Measurements from ENCODE around the gene CENPF.

Gene CENPF

DNA sequence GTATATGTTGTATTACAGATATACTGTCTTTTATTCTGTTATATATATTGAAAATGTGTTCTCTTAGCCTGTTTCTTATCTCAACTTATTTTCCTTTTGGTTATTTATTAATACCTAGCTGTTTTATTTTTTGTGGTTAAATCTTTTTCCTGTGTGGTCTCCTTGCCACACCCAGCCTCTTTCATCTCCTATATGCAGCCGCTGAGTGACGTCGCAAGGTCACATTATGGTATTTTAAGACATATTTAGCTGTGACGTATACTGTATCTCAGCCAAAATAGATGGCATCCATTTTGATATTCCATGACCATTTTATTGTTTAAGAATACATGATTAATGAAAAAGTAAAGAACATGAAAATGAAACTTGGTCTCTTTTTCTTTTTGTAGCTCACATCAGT, 29.1 kb downstream of the CENPF start:
- DNase-seq = no peak

DNA sequence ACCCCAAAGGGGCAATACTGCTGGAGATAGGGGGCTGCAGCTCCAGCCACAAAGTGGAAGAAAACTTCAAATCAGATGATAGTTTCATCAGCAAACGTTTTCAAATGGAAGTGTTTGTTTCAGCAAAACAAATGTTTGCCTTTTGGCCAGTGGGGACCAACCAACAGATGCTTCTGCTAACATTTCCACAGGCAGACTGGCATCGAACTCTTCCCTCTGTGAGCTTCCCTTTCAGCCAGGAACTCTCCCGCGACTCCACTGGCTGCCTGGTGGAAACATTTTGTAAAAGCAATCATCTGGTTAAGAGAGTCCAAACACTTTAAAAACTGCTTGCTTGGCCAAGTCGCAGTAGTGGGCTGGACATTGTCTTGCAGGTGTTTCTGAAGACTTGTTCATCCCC, 30.7 kb downstream of the CENPF start:
- DNase-seq = no peak

- DNase-seq = no peak
Measured at GRCh38 chr1:214634267-214634666, 31.3 kb downstream of the CENPF start.

DNA sequence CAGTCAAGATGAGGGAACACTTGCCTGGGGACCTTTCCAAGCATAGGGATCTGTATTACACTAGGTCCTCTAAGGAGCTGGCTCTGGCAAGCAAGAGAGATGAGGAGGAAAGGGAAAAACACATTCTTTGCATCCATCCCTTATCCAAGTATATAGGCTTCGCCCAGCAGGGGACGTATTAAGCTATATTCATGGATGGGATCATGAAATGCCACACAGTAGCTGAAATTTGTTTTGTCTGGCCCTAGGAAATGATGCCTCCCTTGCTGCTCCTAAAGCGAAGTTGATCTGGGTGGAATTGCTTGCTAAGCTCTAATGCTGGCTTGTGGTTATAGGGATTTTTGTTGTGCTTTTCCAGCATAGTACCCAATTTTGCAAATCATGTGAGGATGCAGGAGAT, 32.1 kb downstream of the CENPF start:
- no peak for DNase-seq

DNA sequence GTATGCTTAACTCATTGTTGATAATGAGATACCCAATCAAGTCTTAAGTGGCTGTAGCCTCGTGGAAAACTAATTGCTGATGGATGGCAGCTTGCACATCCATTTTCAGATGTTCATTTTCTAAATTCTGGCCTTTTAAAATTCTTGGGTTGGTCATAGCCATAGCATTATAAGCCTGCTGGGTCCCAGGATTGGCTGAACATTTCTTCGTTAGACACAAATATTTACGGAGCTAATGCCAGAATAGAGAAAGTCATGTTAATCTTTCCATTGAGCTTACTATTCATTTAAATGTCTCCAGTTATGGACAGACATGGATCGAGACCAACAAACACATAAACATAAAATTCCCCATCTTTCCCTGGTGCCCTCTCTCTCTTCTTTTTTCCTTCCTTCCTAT, 32.5 kb downstream of the CENPF start:
- no peak for DNase-seq

DNA sequence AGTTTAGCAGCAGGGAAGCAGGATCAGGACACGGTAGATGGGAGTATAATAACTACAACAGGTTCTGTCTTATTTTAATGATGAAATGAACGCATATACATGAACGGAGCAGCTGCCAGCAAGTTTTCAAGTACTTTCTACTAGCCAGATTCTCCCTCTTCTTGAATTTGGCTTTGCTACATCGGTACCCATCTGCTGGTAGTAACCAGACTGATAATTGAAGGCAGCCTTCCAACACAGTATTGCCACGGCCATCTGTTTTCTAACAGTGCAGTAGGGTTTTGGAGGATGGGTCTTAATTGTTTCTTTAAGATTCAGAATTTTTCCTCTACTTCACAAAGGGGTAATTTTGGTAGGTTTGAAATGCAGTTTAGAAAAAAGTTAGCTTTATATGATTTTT, 33.4 kb downstream of the CENPF start:
- no peak for DNase-seq

DNA sequence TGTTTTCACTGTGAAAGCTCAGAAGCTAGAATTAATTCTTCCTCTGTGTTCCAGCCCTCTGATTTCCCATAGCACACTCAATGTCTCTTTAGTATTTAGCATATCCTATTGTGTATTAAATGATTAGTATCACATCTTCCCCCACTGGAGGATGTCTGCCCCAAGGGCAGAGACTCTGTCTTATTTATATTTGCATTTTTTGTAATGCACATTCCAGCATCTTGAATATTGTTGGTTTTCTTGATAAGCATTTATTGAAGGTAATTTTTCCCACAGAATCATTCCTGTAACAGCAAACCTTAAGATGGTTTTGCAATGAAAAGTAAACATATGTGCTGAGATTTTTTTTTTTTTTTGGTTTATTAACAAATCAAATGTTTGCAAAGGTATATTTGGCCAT, 34.1 kb downstream of the CENPF start:
- no peak for DNase-seq

GRCh38 chr1:214637722-214638458, 34.9 kb downstream of the CENPF start:
- peak; percentile 11 to 42 for DNase-seq

GRCh38 chr1:214638459-214638807, 35.4 kb downstream of the CENPF start:
- no peak for DNase-seq

GRCh38 chr1:214638997-214639396, 36.0 kb downstream of the CENPF start:
- DNase-seq = no peak

- DNase-seq = no peak
Measured at GRCh38 chr1:214640431-214641213, 37.6 kb downstream of the CENPF start.

- no peak for DNase-seq
Measured at GRCh38 chr1:214641214-214641895, 38.4 kb downstream of the CENPF start.

DNA sequence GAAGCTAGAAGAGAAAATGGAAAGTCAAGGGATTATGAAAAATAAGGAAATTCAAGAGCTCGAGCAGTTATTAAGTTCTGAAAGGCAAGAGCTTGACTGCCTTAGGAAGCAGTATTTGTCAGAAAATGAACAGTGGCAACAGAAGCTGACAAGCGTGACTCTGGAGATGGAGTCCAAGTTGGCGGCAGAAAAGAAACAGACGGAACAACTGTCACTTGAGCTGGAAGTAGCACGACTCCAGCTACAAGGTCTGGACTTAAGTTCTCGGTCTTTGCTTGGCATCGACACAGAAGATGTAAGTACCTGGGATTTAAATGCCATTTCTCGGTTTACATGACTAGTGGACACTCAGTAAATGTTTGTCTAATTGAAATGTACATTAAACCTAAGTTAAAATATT, 40.0 kb downstream of the CENPF start:
- no peak for DNase-seq

DNA sequence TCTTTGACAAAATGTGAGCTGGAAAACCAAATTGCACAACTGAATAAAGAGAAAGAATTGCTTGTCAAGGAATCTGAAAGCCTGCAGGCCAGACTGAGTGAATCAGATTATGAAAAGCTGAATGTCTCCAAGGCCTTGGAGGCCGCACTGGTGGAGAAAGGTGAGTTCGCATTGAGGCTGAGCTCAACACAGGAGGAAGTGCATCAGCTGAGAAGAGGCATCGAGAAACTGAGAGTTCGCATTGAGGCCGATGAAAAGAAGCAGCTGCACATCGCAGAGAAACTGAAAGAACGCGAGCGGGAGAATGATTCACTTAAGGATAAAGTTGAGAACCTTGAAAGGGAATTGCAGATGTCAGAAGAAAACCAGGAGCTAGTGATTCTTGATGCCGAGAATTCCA, 42.7 kb downstream of the CENPF start:
- DNase-seq = no peak

- DNase-seq = no peak
Measured at GRCh38 chr1:214648801-214649200, 45.8 kb downstream of the CENPF start.

DNA sequence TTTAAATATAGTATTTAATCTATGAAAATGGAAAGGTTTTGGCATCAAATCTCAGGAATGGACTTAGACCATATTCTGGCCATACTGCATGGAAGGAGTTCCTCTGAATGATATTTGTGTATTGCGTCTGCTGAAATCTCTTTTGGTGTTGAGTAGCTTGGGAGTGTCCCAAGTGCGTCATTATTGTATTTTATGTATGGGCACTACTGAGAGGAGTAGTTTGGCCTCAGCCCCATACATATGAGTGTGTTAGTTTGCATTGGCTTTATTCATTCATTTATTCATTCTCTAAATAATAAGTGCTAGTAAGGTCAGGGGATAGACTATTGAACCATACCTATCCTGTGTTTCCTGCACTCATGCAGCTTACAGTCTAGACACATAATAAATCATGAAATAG, 46.6 kb downstream of the CENPF start:
- DNase-seq = no peak

DNA sequence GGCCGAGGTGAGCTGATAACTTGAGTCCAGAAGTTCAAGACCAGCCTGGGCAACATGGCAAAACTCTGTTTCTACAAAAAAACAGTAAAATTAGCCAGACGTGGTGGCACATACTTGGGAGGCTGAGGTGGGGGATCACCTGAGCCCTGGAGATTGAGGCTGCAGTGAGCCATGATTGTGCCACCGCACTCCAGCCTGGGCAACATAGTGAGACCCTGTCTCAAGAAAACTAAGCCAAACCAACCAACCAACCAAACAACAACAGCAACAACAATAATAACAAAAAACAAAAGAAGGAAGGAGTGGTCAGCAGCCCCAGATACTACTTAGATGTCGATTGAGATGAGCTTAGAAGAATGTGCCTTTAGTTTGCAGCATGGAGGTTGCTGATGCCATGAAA, 47.7 kb downstream of the CENPF start:
- DNase-seq = no peak

- DNase-seq = no peak
Measured at GRCh38 chr1:214657299-214657698, 54.3 kb downstream of the CENPF start.

DNA sequence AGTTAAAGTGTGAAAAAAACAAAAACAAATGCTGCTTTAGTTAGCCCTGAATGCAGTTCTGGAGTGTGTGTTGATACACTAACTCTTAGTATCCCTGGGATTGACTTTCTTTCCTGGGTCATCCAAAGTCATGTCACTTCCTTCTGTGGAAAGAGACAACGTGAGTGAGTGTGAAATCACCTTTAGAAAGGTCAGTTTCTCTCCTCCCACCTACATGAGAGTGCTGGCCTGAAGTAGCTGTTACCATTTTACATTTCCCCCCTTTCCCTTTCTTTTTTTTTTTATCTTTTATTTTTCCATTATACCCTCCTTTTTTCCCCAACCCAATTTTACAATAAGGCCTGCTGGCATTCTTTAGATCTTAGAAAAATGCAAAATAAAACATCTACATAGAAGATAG, 55.2 kb downstream of the CENPF start:
- no peak for DNase-seq

- no peak for DNase-seq
Measured at GRCh38 chr1:214658785-214659184, 55.8 kb downstream of the CENPF start.

- DNase-seq = no peak
Measured at GRCh38 chr1:214660190-214660589, 57.2 kb downstream of the CENPF start.

DNA sequence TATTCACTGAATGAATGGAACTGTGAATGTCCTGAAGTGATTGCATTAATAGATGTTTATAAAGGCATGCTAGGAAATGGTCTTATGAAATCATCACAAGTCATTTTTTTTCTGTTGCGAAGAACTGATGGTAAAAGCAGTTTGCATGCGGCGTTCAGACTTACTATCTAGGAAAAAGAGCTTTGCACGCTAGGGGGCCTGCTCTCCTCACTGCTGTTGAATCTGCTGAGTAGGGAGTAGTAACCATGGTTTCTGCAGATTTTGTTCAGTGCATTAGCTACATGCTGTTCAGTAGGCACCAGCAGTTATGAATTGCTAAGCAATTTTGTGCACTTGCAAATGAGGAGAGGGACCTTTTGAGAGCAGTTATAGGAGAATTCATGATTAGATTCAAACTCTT, 57.9 kb downstream of the CENPF start:
- DNase-seq = no peak

- no peak for DNase-seq
Measured at GRCh38 chr1:214662223-214662785, 59.3 kb downstream of the CENPF start.

All from inflammatory macrophage treated with lipopolysaccharide for 1 hour (primary cell).